ENCODE data around the gene GPRC5D.

Gene GPRC5D

GRCh38 chr12:12938541-12938940 lies 13.4 kb downstream of the GPRC5D start:
- H3K4me3 ChIP-seq (ENCODE audit: low read depth, low read length) = no peak overlapping the region

- no peak overlapping the region for H3K4me3 ChIP-seq (ENCODE audit: low read depth, low read length)
These were observed 14.9 kb downstream of the GPRC5D start for GRCh38 chr12:12936983-12937491.

GRCh38 chr12:12934556-12934955 lies 17.4 kb downstream of the GPRC5D start:
- no peak overlapping the region for H3K4me3 ChIP-seq (ENCODE audit: low read depth, low read length)

GRCh38 chr12:12933742-12934141 lies 18.2 kb downstream of the GPRC5D start:
- no peak overlapping the region for H3K4me3 ChIP-seq (ENCODE audit: low read depth, low read length)

DNA sequence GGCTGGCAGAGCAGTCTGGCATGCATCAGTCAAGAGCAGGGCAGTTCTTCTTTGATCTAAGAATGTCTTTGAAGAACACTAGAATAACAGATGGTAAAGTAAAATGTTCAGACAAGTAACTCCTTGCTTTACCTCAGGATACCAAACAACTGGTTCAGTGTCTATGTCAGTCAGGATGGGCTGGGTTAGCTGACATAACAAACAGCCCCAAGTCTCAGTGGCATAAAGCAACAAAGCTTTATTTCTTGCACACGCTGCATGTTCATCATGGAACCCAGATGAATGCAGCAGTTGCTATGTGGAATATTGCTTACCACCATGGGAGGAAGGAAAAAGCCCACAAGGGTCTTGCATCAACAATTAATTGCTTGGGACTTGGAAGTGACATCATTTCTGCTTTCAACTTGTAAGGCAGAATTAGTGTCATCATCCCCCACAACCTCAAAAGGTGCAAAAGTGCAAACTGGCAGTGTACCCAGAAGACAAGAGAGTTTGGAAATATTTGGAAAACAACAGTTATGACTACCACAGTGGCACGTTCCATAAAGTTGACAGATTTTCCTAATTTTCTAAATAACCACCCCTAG lies 21.2 kb downstream of the GPRC5D start:
- no peak overlapping the region for H3K4me3 ChIP-seq (ENCODE audit: low read depth, low read length)

DNA sequence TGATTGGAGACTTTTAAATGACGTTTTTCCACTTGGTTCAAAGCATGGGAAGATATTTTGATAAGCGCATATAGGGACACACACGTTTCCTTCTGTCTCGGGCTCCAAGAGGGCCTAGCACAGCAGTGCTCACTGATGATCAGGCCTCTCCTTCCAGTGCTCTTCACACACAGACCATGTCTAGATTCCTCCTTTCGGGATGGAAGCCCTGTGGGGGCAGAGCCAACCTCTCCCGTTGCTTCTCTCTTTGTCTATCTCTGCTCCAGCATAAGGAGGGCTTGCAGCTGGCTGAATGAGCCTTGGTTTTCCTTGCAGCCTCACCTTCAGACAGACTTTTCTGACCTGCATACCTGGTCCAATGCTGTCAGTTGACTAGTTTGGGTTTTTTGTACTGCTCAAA lies 22.3 kb downstream of the GPRC5D start:
- H3K4me3 ChIP-seq (ENCODE audit: low read depth, low read length) = no peak overlapping the region

GRCh38 chr12:12927211-12928079 lies 24.5 kb downstream of the GPRC5D start:
- H3K4me3 ChIP-seq (ENCODE audit: low read depth, low read length) = peak overlapping the region; percentile 39

DNA sequence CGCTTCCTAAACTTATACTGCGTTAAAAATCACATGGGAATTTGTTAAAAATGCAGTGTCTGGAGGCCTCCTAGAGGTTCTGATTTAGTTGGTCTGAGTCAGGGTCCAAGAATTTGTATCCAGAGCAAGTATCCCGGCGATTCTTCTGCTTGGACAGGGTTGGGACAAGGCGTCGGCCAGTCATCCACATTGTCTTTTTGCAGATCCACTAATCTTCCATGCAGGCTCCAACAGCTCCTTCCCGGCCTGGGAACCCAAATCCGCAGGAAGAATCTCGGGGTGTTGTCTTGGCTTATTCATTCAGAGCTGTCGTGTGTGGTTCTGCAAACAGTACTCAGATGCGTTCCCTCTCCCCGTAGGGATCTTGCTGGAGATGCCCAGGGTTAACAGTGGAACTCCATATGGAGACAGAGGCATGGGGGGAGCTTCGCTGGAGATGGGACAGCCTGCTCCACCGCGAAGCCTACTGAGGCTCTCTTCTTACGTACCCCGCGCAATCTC lies 25.3 kb downstream of the GPRC5D start:
- no peak overlapping the region for H3K4me3 ChIP-seq (ENCODE audit: low read depth, low read length)

DNA sequence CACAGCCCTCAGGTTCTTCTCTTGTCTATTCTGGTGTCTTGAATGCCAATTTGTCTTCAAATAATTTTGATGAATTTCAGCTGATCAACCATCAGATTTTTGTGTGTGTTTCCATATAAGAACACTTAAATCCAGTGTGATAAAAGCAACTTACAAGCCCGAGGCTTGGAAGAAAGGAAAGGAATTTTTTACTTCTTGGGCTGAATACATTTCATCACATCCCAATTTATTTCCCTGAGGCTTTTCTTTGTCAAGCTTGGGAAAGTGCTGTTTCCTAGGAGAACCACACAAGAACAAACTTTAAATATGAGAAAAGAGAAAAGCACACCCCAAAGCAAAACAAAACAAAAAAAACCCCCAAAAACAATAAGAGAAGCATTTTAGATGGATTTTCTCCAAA lies 26.6 kb downstream of the GPRC5D start:
- no peak overlapping the region for H3K4me3 ChIP-seq (ENCODE audit: low read depth, low read length)

GRCh38 chr12:12924169-12924568 lies 27.8 kb downstream of the GPRC5D start:
- no peak overlapping the region for H3K4me3 ChIP-seq (ENCODE audit: low read depth, low read length)

GRCh38 chr12:12922978-12923377 lies 29.0 kb downstream of the GPRC5D start:
- H3K4me3 ChIP-seq (ENCODE audit: low read depth, low read length) = no peak overlapping the region

DNA sequence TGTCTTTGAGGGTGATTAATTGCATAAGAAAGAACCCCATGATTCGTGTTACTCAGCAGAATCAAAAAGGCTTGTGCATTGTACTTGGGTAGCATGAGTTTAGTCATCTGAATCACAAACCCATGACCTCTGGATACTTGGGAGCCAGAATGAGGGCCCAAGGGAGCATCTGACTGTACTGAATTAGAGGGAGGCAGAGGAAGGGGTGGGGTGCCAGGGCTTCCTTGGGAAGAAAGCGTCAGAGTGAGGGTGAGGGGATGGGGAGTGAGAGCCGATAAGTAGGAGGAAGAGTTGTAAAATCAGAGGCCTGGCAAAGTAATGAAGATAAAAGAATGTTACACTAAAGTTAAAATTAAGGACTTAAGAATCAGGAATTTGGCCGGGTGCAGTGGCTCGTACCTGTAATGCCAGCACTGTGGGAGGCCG lies 29.8 kb downstream of the GPRC5D start:
- H3K4me3 ChIP-seq (ENCODE audit: low read depth, low read length) = no peak overlapping the region

DNA sequence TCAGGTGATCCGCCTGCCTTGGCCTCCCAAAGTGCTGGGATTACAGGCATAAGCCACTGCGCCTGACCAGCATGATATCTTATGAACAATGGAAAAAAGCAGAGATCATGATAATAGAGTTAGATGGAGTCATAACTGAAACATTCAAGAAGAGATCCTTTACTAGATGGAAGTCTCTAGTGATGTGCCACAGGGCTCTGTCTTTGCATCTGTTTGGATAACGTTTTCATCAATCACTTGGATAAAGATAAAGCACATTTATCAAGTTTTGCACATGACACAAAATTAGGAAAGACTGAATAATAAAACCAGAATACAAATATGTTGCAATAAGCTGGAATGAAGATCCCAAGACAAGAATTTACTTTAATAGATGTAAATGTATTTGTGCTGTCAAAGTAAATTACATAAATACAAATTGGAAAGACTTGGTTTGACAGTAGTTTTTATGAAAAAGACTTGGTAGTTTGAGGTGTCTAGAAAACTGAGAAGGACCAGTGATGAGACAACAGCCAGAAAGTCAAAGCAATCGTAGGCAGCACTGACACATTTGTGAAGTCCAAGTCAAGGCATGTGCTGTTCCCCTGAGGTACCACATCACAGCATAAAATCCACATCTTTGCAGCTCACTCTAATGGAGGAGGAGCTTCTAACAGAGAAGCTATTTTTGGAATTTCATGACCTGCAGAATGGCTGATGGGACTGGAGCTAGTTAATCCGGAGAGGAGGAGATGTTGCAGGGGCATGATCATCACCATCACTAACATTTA lies 32.1 kb downstream of the GPRC5D start:
- no peak overlapping the region for H3K4me3 ChIP-seq (ENCODE audit: low read depth, low read length)

- no peak overlapping the region for H3K4me3 ChIP-seq (ENCODE audit: low read depth, low read length)
These were observed 33.1 kb downstream of the GPRC5D start for GRCh38 chr12:12918781-12919389.

DNA sequence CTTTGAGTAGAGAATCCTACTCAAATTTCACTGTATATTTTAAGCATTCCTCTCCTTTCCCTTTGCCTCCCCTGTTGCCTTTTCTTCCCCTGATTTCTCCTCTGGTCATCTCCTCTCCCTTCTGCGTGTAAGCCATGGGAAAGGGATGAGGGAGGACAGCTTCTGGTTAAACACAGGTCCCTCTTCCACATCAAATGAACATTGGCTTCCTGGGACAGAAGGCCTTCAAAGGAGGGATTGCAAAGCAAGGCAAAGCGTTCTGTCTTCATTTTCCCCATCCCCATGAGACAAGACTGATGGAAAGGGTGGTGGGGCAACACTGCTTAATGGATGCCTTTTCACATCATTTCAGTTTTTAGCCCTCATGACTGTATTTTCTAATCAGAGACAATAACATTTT lies 34.5 kb downstream of the GPRC5D start:
- H3K4me3 ChIP-seq (ENCODE audit: low read depth, low read length) = no peak overlapping the region

- H3K4me3 ChIP-seq (ENCODE audit: low read depth, low read length) = no peak overlapping the region
These were observed 35.6 kb downstream of the GPRC5D start for GRCh38 chr12:12916135-12916944.

DNA sequence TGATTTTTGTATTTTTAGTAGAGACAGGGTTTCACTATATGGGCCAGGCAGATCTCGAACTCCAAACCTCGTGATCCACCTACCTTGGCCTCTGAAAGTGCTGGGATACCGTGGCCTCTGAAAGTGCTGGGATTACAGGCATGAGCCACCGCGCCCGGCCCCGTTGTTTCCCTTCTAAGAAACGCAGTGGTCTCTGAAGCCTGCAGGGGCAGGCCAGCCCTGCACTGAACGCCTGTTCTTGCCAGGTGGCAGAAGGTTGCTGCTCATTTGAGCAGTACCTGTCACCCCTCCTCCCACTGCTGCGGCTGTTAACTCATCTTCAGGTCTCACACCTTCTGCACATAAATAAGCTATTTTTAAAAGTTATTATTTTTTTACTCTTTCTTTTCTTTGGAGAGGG lies 36.3 kb downstream of the GPRC5D start:
- H3K4me3 ChIP-seq (ENCODE audit: low read depth, low read length) = no peak overlapping the region

- no peak overlapping the region for H3K4me3 ChIP-seq (ENCODE audit: low read depth, low read length)
These were observed 39.3 kb downstream of the GPRC5D start for GRCh38 chr12:12912711-12913110.

GRCh38 chr12:12909995-12910420 lies 42.0 kb downstream of the GPRC5D start:
- H3K4me3 ChIP-seq (ENCODE audit: low read depth, low read length) = no peak overlapping the region

Data from iPS-11a (cell line).